EH (cell line): Measurements from ENCODE around the gene JUN.
"Not testable (repeated sequence)": the region's sequence is repeated elsewhere in the genome, so short reads cannot be mapped to it uniquely, and the experiment has no call there.

ENCODE experiments used
- DNase-seq: peaks from one replicate; pipeline ENCODE4 v3.0.0-alpha.2; 2015; ENCODE audit warnings: low read depth

The JUN gene

GRCh38 chr1:58808077-58808476, 24.2 kb upstream of the JUN start:
- no peak for DNase-seq

GRCh38 chr1:58805716-58806571, 22.1 kb upstream of the JUN start:
- DNase-seq = no peak

GRCh38 chr1:58804853-58805565, 21.2 kb upstream of the JUN start:
- DNase-seq = no peak

GRCh38 chr1:58803858-58804257, 20.0 kb upstream of the JUN start:
- no peak for DNase-seq

- no peak for DNase-seq
Observed at GRCh38 chr1:58802640-58803399, 19.0 kb upstream of the JUN start.

GRCh38 chr1:58801286-58801685, 17.4 kb upstream of the JUN start:
- DNase-seq = not testable (repeated sequence)

- DNase-seq = no peak
Observed at GRCh38 chr1:58799650-58800049, 15.8 kb upstream of the JUN start.

- DNase-seq = no peak
Observed at GRCh38 chr1:58798910-58799442, 15.1 kb upstream of the JUN start.

GRCh38 chr1:58796416-58796815, 12.6 kb upstream of the JUN start:
- DNase-seq = no peak

GRCh38 chr1:58794585-58794984, 10.7 kb upstream of the JUN start:
- DNase-seq = no peak

GRCh38 chr1:58792846-58793245, 9.0 kb upstream of the JUN start:
- DNase-seq = no peak

GRCh38 chr1:58791106-58791505, 7.3 kb upstream of the JUN start:
- no peak for DNase-seq

GRCh38 chr1:58789996-58790660, 6.3 kb upstream of the JUN start:
- DNase-seq = no peak

- DNase-seq = peak; percentile 12
Observed at GRCh38 chr1:58789322-58789856, 5.5 kb upstream of the JUN start.

- no peak for DNase-seq
Observed at GRCh38 chr1:58788259-58788658, 4.4 kb upstream of the JUN start.

GRCh38 chr1:58786927-58787245, 3.0 kb upstream of the JUN start:
- DNase-seq = no peak

GRCh38 chr1:58786184-58786926, 2.5 kb upstream of the JUN start:
- DNase-seq = peak; percentile 28

GRCh38 chr1:58785442-58786058, 1.7 kb upstream of the JUN start:
- peak; percentile 43 for DNase-seq

GRCh38 chr1:58784758-58785441, 1.1 kb upstream of the JUN start:
- peak; percentile 95 for DNase-seq
